DMS 273 (cell line): ENCODE measurements around the gene CELSR3.
A peak's percentile ranks its signal among the peaks of the same experiment; 100 is the strongest.

ENCODE experiments used
- DNase-seq: peaks from one replicate; lab custom pipeline; 2025; ENCODE audit not compliant: unreplicated experiment; lab: John Stamatoyannopoulos, UW

CELSR3 gene

GRCh38 chr3:48634661-48635221 is 27.9 kb downstream of the CELSR3 start:
- peak; percentile 65 for DNase-seq

- DNase-seq: no peak
Measured at GRCh38 chr3:48633743-48634142, 28.9 kb downstream of the CELSR3 start.

GRCh38 chr3:48633256-48633655 is 29.4 kb downstream of the CELSR3 start:
- no peak for DNase-seq

GRCh38 chr3:48631516-48632448 is 30.9 kb downstream of the CELSR3 start:
- DNase-seq: no peak

GRCh38 chr3:48630833-48631232 is 31.9 kb downstream of the CELSR3 start:
- no peak for DNase-seq

- DNase-seq: no peak
Measured at GRCh38 chr3:48630407-48630806, 32.3 kb downstream of the CELSR3 start.

- no peak for DNase-seq
Measured at GRCh38 chr3:48629894-48630293, 32.8 kb downstream of the CELSR3 start.

GRCh38 chr3:48628277-48629017 is 34.2 kb downstream of the CELSR3 start:
- DNase-seq: no peak

- DNase-seq: no peak
Measured at GRCh38 chr3:48625600-48625999, 37.1 kb downstream of the CELSR3 start.

- DNase-seq: no peak
Measured at GRCh38 chr3:48624767-48625166, 37.9 kb downstream of the CELSR3 start.

- no peak for DNase-seq
Measured at GRCh38 chr3:48623851-48624547, 38.7 kb downstream of the CELSR3 start.

GRCh38 chr3:48621461-48621869 is 41.2 kb downstream of the CELSR3 start, which contains the start of gene TMEM89:
Gene TMEM89 (minus strand): TSS chr3:48621769. CDS start chr3:48621756, 13 bp downstream.
- no peak for DNase-seq

GRCh38 chr3:48619541-48620524 is 42.9 kb downstream of the CELSR3 start:
- DNase-seq: no peak

- DNase-seq: no peak
Measured at GRCh38 chr3:48617559-48617958, 45.1 kb downstream of the CELSR3 start.

GRCh38 chr3:48614044-48614443 is 48.6 kb downstream of the CELSR3 start:
- DNase-seq: no peak

- no peak for DNase-seq
Measured at GRCh38 chr3:48612309-48612708, 50.4 kb downstream of the CELSR3 start.

- DNase-seq: peak; percentile 93
Measured at GRCh38 chr3:48609088-48610005, 53.3 kb downstream of the CELSR3 start, which contains the start of gene UQCRC1. Gene UQCRC1 (minus strand): TSS chr3:48609646. CDS start chr3:48609620, 26 bp downstream.

GRCh38 chr3:48607519-48607918 is 55.2 kb downstream of the CELSR3 start:
- DNase-seq: no peak

GRCh38 chr3:48601622-48601994 is 61.1 kb downstream of the CELSR3 start:
- no peak for DNase-seq
